HK-2 (cell line): ENCODE data around the gene ATG16L1.

Source experiments
- DNase-seq: peaks from one replicate; pipeline ENCODE4 v3.0.0-alpha.2; 2018; ENCODE audit not compliant: unreplicated experiment

ATG16L1 gene

GRCh38 chr2:233260661-233261060 is 9.2 kb downstream of the ATG16L1 start:
- DNase-seq = no peak

DNA sequence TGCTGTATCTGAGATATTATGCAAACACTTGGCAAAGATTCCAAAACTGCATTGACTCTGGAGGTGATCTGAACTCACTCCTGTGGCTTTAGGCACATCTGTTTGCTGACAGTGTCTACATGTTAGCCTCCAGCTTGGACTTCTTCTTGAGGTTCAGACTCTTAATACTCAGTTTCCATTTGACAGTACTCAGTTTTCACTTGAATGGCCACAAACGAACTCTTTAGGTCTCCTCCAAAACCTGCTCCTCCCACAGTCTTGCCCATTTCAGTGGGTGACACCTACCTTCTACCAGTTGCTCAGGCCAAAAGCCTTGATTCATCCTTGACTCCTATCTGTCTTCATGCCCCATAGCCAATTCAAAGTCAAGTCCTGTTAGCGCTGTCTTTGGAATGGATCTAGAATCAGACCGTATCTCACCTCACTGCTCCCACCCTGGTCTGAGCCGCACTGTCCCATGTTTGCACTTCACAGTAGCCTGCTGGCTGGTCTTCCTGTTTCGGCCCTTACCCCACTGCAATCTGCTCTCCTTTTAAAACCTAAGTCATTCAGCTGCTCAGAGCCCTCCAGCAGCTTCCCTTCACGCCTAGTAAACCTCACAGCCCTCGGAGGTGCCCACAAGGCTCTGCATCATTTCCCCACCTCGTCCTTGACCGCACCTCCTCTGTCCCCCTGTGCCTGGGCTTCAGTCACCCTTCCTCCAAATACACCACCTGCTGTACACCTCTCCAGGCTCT is 10.5 kb downstream of the ATG16L1 start:
- no peak for DNase-seq

DNA sequence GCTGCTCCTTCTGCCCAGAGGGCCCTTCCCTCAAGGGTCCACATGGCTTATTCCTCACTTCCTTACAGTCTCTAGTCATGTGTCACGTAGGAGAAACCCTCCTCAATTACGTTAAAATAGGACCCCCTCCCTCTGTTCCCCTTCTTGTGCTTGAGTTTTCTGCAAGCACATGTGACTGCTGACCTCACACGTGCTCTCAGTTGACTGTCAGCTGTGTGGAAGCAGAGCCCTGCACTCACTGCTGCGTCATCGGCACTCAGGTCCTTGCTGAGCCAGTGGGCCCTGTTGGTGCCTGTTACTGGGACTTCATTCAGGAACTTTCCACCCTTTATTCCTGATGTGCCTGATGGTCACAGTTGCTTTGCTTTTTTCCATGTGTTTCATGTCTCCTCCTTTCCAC is 11.1 kb downstream of the ATG16L1 start:
- DNase-seq = no peak

DNA sequence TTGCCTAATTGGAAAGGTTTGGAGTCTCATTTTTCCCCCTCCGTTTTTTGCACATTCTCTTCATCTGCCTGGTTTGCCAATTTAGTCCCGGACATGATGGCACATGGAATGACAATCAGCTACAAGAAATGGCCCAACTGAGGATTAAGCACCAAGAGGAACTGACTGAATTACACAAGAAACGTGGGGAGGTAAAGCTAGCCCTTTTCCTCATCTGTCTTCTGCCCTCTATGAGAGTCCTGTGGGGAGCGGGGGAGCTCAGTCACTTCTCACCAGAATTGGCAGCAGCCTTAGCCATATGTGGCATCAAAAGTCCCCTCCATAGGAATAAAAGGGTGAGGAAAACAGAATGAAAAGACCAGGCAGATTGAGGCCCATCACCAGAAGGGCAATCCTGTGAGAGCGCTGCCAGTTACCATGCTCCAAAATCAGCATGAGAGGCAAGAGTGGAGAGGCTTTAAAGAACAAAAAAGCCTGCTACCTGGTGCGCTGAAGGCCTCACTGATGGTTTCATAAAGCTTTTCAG is 11.6 kb downstream of the ATG16L1 start:
- DNase-seq = no peak

DNA sequence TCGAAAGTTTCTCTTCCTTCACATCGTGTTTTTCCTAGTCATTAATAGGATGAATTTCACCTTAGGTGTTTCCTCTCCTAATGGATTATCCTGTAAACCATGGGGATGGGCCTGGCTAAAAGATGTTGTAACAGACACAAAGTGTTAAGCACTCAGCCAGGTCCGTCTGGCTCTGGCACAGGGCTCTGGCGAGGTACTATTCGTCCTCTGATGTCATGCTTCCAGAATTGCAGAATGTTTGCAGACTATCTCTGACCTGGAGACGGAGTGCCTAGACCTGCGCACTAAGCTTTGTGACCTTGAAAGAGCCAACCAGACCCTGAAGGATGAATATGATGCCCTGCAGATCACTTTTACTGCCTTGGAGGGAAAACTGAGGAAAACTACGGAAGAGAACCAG is 13.2 kb downstream of the ATG16L1 start:
- no peak for DNase-seq

DNA sequence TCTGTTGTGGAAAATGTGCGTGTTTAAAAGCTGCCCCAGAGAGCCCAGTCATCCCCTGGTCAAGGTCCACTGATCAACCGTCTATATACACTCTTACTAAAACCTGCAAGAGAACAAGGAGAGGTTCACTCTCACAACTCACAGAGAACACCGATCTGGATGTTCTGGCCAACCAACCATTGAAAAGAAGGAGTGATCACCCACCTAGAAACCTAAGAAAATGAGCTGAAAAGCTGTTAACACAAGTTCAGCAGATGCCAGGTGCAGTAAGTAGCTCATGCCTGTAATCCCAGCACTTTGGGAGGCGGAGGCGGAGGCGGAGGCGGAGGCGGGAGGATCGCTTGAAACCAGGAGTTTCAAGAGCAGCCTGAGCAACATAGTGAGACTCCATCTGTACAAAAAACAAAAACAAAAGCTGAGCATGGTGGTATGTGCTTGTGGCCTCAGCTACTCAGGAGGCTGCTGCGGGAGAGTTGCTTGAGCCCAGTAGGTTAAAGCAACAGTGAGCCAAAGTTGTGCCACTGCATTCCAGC is 14.5 kb downstream of the ATG16L1 start:
- peak; percentile 60 for DNase-seq

GRCh38 chr2:233266481-233266880 is 15.0 kb downstream of the ATG16L1 start:
- no peak for DNase-seq

GRCh38 chr2:233267516-233268245 is 16.2 kb downstream of the ATG16L1 start:
- DNase-seq = no peak

- DNase-seq = no peak
Measured at GRCh38 chr2:233270366-233270765, 18.9 kb downstream of the ATG16L1 start.

DNA sequence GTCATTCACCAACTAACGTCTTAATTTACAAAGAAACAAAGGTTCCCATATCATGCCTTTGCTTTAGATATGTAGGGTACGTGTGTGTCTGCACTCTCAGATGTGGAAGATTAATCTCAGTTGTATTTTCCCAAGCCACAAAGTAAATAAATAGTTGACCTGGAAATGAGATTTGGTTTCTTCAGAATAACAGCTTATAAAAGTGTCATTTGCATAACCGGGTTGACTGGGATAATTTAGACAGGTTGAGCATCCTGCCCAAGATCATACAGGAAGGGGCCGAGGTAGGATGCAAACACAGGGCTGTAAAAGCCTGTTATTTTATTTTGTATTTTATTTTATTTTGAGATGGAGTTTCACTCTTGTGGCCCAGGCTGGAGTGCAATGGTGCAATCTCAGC is 19.5 kb downstream of the ATG16L1 start:
- DNase-seq = no peak

GRCh38 chr2:233271693-233272092 is 20.2 kb downstream of the ATG16L1 start:
- no peak for DNase-seq

GRCh38 chr2:233273120-233273519 is 21.6 kb downstream of the ATG16L1 start:
- no peak for DNase-seq

- DNase-seq = no peak
Measured at GRCh38 chr2:233275223-233275622, 23.8 kb downstream of the ATG16L1 start.

GRCh38 chr2:233278921-233279320 is 27.4 kb downstream of the ATG16L1 start:
- no peak for DNase-seq

DNA sequence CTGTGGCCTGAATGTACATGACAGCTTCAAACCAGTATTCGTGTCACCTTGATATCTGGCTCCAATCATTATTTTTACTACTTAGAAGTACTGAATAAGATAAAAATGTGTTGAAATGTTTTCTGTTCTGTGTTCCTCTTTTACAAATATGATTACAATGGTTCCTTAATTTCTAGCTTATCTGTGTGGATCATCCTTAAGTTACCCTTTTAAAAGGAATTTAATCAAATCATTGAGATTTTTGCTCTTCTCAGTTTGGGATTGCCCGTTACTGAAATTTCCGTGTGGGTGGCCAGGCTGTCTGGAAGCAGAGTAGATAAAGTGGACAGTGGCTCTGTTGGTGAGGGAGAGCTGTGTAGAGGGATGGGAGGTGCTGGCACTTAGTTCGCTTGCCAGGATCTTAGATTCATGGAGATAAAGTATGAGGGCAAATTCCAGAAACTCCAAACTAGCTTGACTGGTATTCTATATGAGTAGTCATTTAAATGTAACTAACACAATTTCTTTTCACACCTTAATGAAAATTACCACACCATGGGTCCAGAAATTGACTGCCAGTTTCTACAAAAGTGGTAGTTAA is 28.7 kb downstream of the ATG16L1 start:
- DNase-seq = no peak

GRCh38 chr2:233281553-233281952 is 30.1 kb downstream of the ATG16L1 start:
- DNase-seq = no peak

GRCh38 chr2:233281992-233282603 is 30.6 kb downstream of the ATG16L1 start:
- no peak for DNase-seq

DNA sequence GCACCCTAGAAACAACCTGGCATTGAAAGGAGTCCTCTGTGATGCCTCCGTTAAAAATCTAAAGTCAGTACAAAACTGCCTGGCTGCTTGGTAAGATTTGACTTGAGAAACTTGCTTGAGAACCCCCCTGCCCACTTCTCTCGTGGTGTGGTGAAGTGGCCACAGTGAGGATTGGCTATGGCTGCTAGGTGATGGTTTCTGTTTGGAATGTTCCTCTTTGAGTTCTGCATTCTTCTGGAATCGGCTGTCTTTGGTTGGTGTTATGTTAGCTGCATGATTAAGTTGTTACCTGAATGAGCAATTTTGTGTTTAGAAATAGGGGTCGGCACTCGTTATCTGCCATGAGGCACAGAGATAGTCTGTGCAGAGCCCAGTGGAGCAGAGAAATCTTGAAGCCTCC is 34.4 kb downstream of the ATG16L1 start:
- DNase-seq = no peak

GRCh38 chr2:233287871-233288270 is 36.4 kb downstream of the ATG16L1 start:
- no peak for DNase-seq

GRCh38 chr2:233288663-233289062 is 37.2 kb downstream of the ATG16L1 start:
- DNase-seq = no peak

DNA sequence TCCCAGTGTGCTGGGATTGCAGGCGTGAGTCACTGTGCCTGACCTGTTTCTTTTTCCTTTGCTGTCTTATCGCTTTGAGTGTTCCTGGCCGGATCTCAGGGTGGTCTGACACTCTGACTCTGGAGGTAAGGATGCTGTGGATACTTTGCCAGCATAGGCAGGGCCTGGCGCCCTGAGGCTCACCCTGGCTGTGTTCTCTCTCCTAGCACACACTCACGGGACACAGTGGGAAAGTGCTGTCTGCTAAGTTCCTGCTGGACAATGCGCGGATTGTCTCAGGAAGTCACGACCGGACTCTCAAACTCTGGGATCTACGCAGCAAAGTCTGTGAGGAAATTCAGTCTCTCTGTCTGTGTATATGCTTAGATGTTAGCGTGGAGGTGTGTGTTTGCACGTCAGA is 38.2 kb downstream of the ATG16L1 start:
- no peak for DNase-seq
